ENCODE data around the gene IL18BP. TPM values are rescaled to one million over a fixed set of nuclear protein-coding genes. Genes with fewer than 3 reads are reported as not detected.
A peak's percentile ranks its signal among the peaks of the same experiment; 100 is the strongest.

Gene IL18BP
- total RNA-seq, 1 donor from 2014 or later: 17.7 TPM

- H3K4me3 Mint-ChIP-seq (ENCODE audit: unreplicated experiment): peak overlapping the region; percentile 56
- no peak for TF ChIP-seq CTCF (IDR thresholded peaks at IDR 0.05; ENCODE audit: unreplicated experiment)
- H3K27ac Mint-ChIP-seq (ENCODE audit: unreplicated experiment): no peak overlapping the region
- H3K36me3 Mint-ChIP-seq (ENCODE audit: low read depth, unreplicated experiment): peaks cover 50% of the 10 kb centered on the region
- no peaks in the 10 kb centered on the region for H3K9me3 Mint-ChIP-seq (ENCODE audit: unreplicated experiment)
- H3K27me3 Mint-ChIP-seq (ENCODE audit: unreplicated experiment): peaks cover 11% of the 10 kb centered on the region
- H3K4me1 Mint-ChIP-seq (ENCODE audit: unreplicated experiment): no peaks in the 10 kb centered on the region
- no peak for DNase-seq (ENCODE audit: low spot score)
Measured at GRCh38 chr11:72012897-72013721, 14.4 kb downstream of the IL18BP start.

GRCh38 chr11:72013765-72014711 is 15.3 kb downstream of the IL18BP start:
- H3K27ac Mint-ChIP-seq (ENCODE audit: unreplicated experiment): no peak overlapping the region
- H3K4me3 Mint-ChIP-seq (ENCODE audit: unreplicated experiment): peak overlapping the region; percentile 69
- H3K9me3 Mint-ChIP-seq (ENCODE audit: unreplicated experiment): no peaks in the 10 kb centered on the region
- peaks cover 49% of the 10 kb centered on the region for H3K36me3 Mint-ChIP-seq (ENCODE audit: low read depth, unreplicated experiment)
- DNase-seq (ENCODE audit: low spot score): no peak
- H3K4me1 Mint-ChIP-seq (ENCODE audit: unreplicated experiment): no peaks in the 10 kb centered on the region
- TF ChIP-seq CTCF (IDR thresholded peaks at IDR 0.05; ENCODE audit: unreplicated experiment): no peak
- H3K27me3 Mint-ChIP-seq (ENCODE audit: unreplicated experiment): peaks cover 11% of the 10 kb centered on the region

- H3K27me3 Mint-ChIP-seq (ENCODE audit: unreplicated experiment): peaks cover 11% of the 10 kb centered on the region
- no peaks in the 10 kb centered on the region for H3K9me3 Mint-ChIP-seq (ENCODE audit: unreplicated experiment)
- peaks cover 57% of the 10 kb centered on the region for H3K36me3 Mint-ChIP-seq (ENCODE audit: low read depth, unreplicated experiment)
- H3K4me1 Mint-ChIP-seq (ENCODE audit: unreplicated experiment): no peaks in the 10 kb centered on the region
- H3K27ac Mint-ChIP-seq (ENCODE audit: unreplicated experiment): peak overlapping the region; percentile 57
- no peak for TF ChIP-seq CTCF (IDR thresholded peaks at IDR 0.05; ENCODE audit: unreplicated experiment)
- peak overlapping the region; percentile 69 for H3K4me3 Mint-ChIP-seq (ENCODE audit: unreplicated experiment)
- no peak for DNase-seq (ENCODE audit: low spot score)
Measured at GRCh38 chr11:72014761-72015320, 16.1 kb downstream of the IL18BP start.

GRCh38 chr11:72015511-72016061 is 16.9 kb downstream of the IL18BP start:
- Mint-ChIP-seq H3K27ac (ENCODE audit: unreplicated experiment) (peak overlapping the region; percentile 57), H3K4me1 (ENCODE audit: unreplicated experiment) (no peaks in the 10 kb centered on the region), H3K27me3 (ENCODE audit: unreplicated experiment) (peaks cover 11% of the 10 kb centered on the region), H3K4me3 (ENCODE audit: unreplicated experiment) (peak overlapping the region; percentile 42), H3K36me3 (ENCODE audit: low read depth, unreplicated experiment) (peaks cover 63% of the 10 kb centered on the region), H3K9me3 (ENCODE audit: unreplicated experiment) (no peaks in the 10 kb centered on the region)
- TF ChIP-seq CTCF (IDR thresholded peaks at IDR 0.05; ENCODE audit: unreplicated experiment): no peak
- peak; percentile 46 for DNase-seq (ENCODE audit: low spot score)

Measured in endothelial cell (in vitro differentiated cells).